Endothelial cell of umbilical vein (primary cell): ENCODE measurements around the gene KIAA1671. TPM values are rescaled to one million over a fixed set of nuclear protein-coding genes. Genes with fewer than 3 reads are reported as not detected.

Source experiments
- BruUV-seq: library from RNA; stranded (reverse); fragments of 400-500 nt; replicated peaks from 2 replicates; lab custom pipeline; 2021; lab: Mats Ljungman, UMichigan
- CTCF ChIA-PET: fragments of 300-600, 350-600 bp; sonication (Branson Sonifier 250); formaldehyde crosslinking; loops from one replicate; lab custom pipeline; 2021; ENCODE audit warnings: antibody characterized with exemption, inconsistent platforms; lab: Charles Lee
- POLR2A ChIA-PET: fragments of 300-600, 350-600 bp; sonication (Branson Sonifier 250); formaldehyde crosslinking; loops from one replicate; lab custom pipeline; 2021; ENCODE audit warnings: antibody characterized with exemption, inconsistent platforms; lab: Charles Lee
- DNase-seq: peaks from one replicate; pipeline ENCODE4 v3.0.0-alpha.2; 2011; ENCODE audit warnings: low read depth, low spot score
- FAIRE-seq: peaks from 2 replicates; lab custom pipeline; 2011; peaks lifted over from hg19 to GRCh38; lab: Jason Lieb, UNC
- H2AFZ ChIP-seq: 2 replicates; pipeline ENCODE4 v1.6.0; 2012; ENCODE audit warnings: low read depth, low read length, control low read depth, inconsistent platforms
- H3K27ac ChIP-seq: 2 replicates; pipeline ENCODE4 v1.5.1; 2011; ENCODE audit warnings: low read depth, mild to moderate bottlenecking, control low read depth, low read length, moderate library complexity; ENCODE audit not compliant: insufficient read depth
- H3K27me3 ChIP-seq, 2 experiments: 2 replicates each; pipeline versions ENCODE4 v1.6.0 to v1.6.1; 2011; ENCODE audit warnings: low read length in 2 of 2, mixed read lengths in 1 of 2; ENCODE audit not compliant: control insufficient read depth in 2 of 2, insufficient read depth in 2 of 2
- H3K36me3 ChIP-seq, 2 experiments: 2 replicates in 1 of 2; 3 replicates in 1 of 2; pipeline ENCODE4 v1.5.1; 2011; ENCODE audit warnings: low read length in 2 of 2, mild to moderate bottlenecking in 1 of 2, moderate library complexity in 1 of 2; ENCODE audit not compliant: control insufficient read depth in 2 of 2, insufficient read depth in 2 of 2; ENCODE audit errors: extremely low read depth in 1 of 2
- H3K4me1 ChIP-seq: 3 replicates; pipeline ENCODE4 v1.5.1; 2011; ENCODE audit warnings: mild to moderate bottlenecking, low read length; ENCODE audit not compliant: control insufficient read depth, insufficient read depth; ENCODE audit errors: extremely low read depth
- H3K4me2 ChIP-seq: 2 replicates; pipeline ENCODE4 v1.6.1; 2011; ENCODE audit warnings: low read length, control low read depth, mixed read lengths; ENCODE audit not compliant: insufficient read depth
- H3K4me3 ChIP-seq, 3 experiments: fragments of 200-600 bp in 1 of 3; sonication (generic), shearing (Covaris generic) in 1 of 3; replicated peaks in 1 of 3; 2 replicates each; pipeline ENCODE4 v1.5.1; 2011 to 2016; ENCODE audit warnings: control low read depth in 3 of 3, low read length in 3 of 3, mild to moderate bottlenecking in 2 of 3, inconsistent platforms in 1 of 3, low read depth in 1 of 3, moderate library complexity in 1 of 3; ENCODE audit not compliant: insufficient read depth in 1 of 3
- H3K79me2 ChIP-seq: 2 replicates; pipeline ENCODE4 v1.6.0; 2012; ENCODE audit warnings: low read length, inconsistent platforms; ENCODE audit not compliant: control insufficient read depth, insufficient read depth
- H3K9ac ChIP-seq: replicated peaks from 2 replicates; pipeline ENCODE3; 2011; ENCODE audit warnings: low read length, control low read depth; ENCODE audit not compliant: insufficient read depth; ENCODE audit errors: extremely low read depth
- H3K9me1 ChIP-seq: replicated peaks from 3 replicates; pipeline ENCODE4 v1.6.0; 2011; ENCODE audit warnings: mild to moderate bottlenecking, low read length; ENCODE audit not compliant: control insufficient read depth, insufficient read depth; ENCODE audit errors: extremely low read depth
- H3K9me3 ChIP-seq: replicated peaks from 2 replicates; pipeline ENCODE4 v1.5.1; 2012; ENCODE audit warnings: low read length, inconsistent platforms; ENCODE audit not compliant: control insufficient read depth, insufficient read depth
- H4K20me1 ChIP-seq: replicated peaks from 2 replicates; pipeline ENCODE3; 2011; ENCODE audit warnings: mild to moderate bottlenecking, low read length; ENCODE audit not compliant: control insufficient read depth, insufficient read depth; ENCODE audit errors: extremely low read depth
- CTCF ChIP-seq, 2 donors: IDR thresholded peaks; 1 replicate in 1 of 2; 2 replicates in 1 of 2; pipeline ENCODE4 v1.5.1; 2011; ENCODE audit warnings: low read length in 2 of 2, mild to moderate bottlenecking in 2 of 2, moderate library complexity in 2 of 2, control low read depth in 1 of 2, inconsistent platforms in 1 of 2, low read depth in 1 of 2; ENCODE audit not compliant: insufficient read depth in 1 of 2; ENCODE audit errors: extremely low read depth in 1 of 2
- EZH2 ChIP-seq: IDR thresholded peaks from 2 replicates; pipeline ENCODE4 v1.6.1; 2012; ENCODE audit warnings: borderline replicate concordance, low read depth, mild to moderate bottlenecking, moderate library complexity, low read length, inconsistent platforms; ENCODE audit not compliant: severe bottlenecking
- FOS ChIP-seq: IDR thresholded peaks from 2 replicates; pipeline ENCODE4 v1.6.1; 2011; ENCODE audit warnings: mild to moderate bottlenecking, low read length, moderate library complexity, borderline replicate concordance; ENCODE audit not compliant: insufficient read depth
- MYC ChIP-seq: IDR thresholded peaks from one replicate; pipeline ENCODE4 v1.6.1; 2011; ENCODE audit warnings: mild to moderate bottlenecking, low read depth, low read length
- POLR2A ChIP-seq: IDR thresholded peaks from 2 replicates; pipeline ENCODE4 v1.6.1; 2012; ENCODE audit warnings: low read depth, mild to moderate bottlenecking, control low read depth, low read length
- dilution Hi-C: fragments of 300-500 bp; cut with MboI; formaldehyde crosslinking; loops from one replicate; pipeline ENCODE4 v1.15.0; 2019; ENCODE audit warnings: low sequenced_read_pairs; ENCODE audit not compliant: extremely low pct_ligation_motif_present
- intact Hi-C: fragments of 100-400 bp; cut with micrococcal nuclease; formaldehyde crosslinking; loops from one replicate; pipeline ENCODE4 v1.10.0; 2022
- polyA plus RNA-seq, 4 experiments: library from polyadenylated mRNA; depleted of rRNA in 3 of 4; stranded (reverse) in 3 of 4; unstranded in 1 of 4; fragments of >200 nt; gene quantifications; 2 replicates each; pipeline versions ENCODE4 v1.2.1 to v1.2.3, GENCODE V29; 2011 to 2012; ENCODE audit warnings: missing spikeins in 1 of 4
- total RNA-seq: library from RNA; stranded (reverse); gene quantifications from 2 replicates; pipeline ENCODE4 v1.2.3, GENCODE V29; 2021

Gene KIAA1671
- total and polyA plus RNA-seq, 2 donors (not counting 3 experiments of a cell fraction or from before 2014, with no cell fraction given): 23.1 to 85.1 TPM

GRCh38 chr22:25048659-25049647, 96.4 kb downstream of the KIAA1671 start:
- no peaks in the 10 kb centered on the region for H3K27me3 ChIP-seq
- no peaks in the 10 kb centered on the region for H3K79me2 ChIP-seq
- intact Hi-C loops: loop anchor here (1.0 to 5.0 kb wide), 4 partner anchors 64 to 282 kb away; partner anchors contain the start of gene KIAA1671
- H2AFZ ChIP-seq: no peak overlapping the region
- no peaks in the 10 kb centered on the region for H4K20me1 ChIP-seq
- DNase-seq (peak; percentile 63), FAIRE-seq (peak; percentile 88)
- no peak overlapping the region for H3K27ac ChIP-seq
- H3K4me2 ChIP-seq: no peak overlapping the region
- no peak for TF ChIP-seq FOS
- no peak for TF ChIP-seq EZH2
- peak; percentile 82 to 88 for TF ChIP-seq CTCF (IDR thresholded peaks at IDR 0.05; ENCODE audit: extremely low read depth in 1 of 2, insufficient read depth in 1 of 2, low read depth in 1 of 2, low read length in 2 of 2)
- no peak for TF ChIP-seq POLR2A
- TF ChIP-seq MYC: peak; percentile 24
- ChIA-PET CTCF (interaction anchor here (0.6 to 11.6 kb wide), 30 partner anchors 8 to 288 kb away, joined by 3 to 378 read pairs (median 4); partner anchors contain the start of genes KIAA1671 and LHFPL7), POLR2A (interaction anchor here (1.4 kb wide), 1 partner anchor 99 kb away, joined by 3 read pairs; no protein-coding TSS in a partner anchor)
- H3K9ac ChIP-seq: no peak overlapping the region
- H3K36me3 ChIP-seq: peaks cover 0 to 13% of the 10 kb centered on the region in 2 experiments
- H3K9me3 ChIP-seq: no peaks in the 10 kb centered on the region
- no peak overlapping the region for H3K4me3 ChIP-seq
- no peaks in the 10 kb centered on the region for H3K9me1 ChIP-seq
- dilution Hi-C loops: no loop called here
- peaks cover 4% of the 10 kb centered on the region for H3K4me1 ChIP-seq
- BruUV-seq: no TSS peak
